D721Med (cell line): ENCODE data around the gene REXO1.

ENCODE experiments used
- DNase-seq: peaks from one replicate; pipeline ENCODE4 v3.0.0; 2011; ENCODE audit warnings: low spot score; ENCODE audit not compliant: insufficient read length
- FAIRE-seq: peaks from 2 replicates; lab custom pipeline; 2011; peaks lifted over from hg19 to GRCh38; lab: Jason Lieb, UNC
- TF ChIP-seq, protein P1 (sequence below): IDR thresholded peaks from 2 replicates; pipeline ENCODE4 v1.5.1; 2012; ENCODE audit warnings: mild to moderate bottlenecking, control low read depth; ENCODE audit not compliant: insufficient read depth; ENCODE audit errors: missing control alignments

Gene REXO1

DNA sequence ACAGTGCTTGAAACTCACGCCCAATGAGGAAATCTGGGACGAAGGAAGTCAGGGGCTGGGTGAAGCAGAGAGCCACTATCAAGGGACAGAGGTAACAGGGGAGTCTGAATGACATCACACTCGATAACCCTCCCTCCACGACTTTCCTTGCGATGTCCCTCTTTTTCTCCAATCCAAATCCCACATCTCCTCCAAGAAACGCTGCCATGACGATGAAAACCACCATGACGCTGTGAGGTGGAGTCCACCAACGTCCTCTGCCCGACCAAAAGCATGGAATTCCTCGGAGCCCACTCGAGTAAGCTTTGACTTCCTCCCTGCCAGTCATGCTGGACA is 967 bp downstream of the REXO1 start:
- DNase-seq (no peak), FAIRE-seq (no peak)
- TF ChIP-seq, protein P1, sequence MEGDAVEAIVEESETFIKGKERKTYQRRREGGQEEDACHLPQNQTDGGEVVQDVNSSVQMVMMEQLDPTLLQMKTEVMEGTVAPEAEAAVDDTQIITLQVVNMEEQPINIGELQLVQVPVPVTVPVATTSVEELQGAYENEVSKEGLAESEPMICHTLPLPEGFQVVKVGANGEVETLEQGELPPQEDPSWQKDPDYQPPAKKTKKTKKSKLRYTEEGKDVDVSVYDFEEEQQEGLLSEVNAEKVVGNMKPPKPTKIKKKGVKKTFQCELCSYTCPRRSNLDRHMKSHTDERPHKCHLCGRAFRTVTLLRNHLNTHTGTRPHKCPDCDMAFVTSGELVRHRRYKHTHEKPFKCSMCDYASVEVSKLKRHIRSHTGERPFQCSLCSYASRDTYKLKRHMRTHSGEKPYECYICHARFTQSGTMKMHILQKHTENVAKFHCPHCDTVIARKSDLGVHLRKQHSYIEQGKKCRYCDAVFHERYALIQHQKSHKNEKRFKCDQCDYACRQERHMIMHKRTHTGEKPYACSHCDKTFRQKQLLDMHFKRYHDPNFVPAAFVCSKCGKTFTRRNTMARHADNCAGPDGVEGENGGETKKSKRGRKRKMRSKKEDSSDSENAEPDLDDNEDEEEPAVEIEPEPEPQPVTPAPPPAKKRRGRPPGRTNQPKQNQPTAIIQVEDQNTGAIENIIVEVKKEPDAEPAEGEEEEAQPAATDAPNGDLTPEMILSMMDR = no peak

DNA sequence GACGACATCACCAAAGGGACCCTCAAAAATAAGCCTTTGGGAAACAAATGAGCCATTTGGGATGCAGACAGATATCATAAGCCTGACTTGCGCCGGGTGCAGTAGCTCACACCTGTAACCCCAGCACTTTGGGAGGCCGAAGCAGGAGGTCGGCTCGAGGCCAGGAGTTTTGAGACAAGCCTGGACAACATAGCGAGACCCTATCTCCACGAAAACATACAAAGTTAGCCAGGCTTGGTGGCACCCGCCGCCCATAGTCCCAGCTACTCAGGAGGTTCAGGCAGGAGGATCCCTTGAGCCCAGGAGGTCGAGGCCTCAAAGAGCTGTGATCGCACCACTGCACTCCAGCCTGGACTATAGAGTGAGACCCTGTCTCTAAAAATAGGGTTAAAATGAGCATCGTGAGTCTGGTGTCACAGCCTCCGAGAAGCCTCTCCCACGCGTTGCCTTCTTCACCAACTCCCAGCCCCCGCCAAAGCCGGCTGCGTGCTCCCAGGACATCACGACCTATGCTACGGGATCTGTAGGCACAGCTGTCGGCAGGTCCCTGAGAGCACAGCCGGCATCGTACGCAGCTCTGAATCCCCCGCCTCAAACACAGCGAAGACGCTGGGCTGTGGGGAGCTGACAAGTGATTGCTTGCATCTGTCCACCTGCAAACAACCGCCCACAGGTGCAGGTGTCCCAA is 1.6 kb downstream of the REXO1 start:
- FAIRE-seq (no peak), DNase-seq (no peak)
- TF ChIP-seq, protein P1 = no peak

DNA sequence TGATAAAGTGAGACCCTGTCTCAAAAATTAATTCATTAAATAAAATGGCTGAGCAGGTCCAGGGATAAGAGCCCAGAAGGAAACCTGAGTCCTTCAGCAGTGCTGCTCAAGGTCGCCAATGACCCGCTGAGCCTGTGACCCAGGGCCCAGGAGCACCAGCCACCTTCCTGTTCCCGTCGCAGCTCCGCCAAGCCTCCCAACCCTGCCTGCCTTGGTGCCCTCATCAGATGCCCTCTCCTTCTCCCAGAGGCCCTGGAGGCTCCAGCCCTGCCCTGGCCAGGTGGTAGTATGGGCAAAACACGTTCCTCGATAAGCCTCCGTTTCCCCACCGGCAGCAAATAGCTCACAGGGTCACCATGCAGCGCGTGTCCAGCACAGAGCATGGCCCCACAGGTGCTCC is 2.6 kb downstream of the REXO1 start:
- TF ChIP-seq, protein P1 = no peak
- no peak for FAIRE-seq
- DNase-seq = no peak

DNA sequence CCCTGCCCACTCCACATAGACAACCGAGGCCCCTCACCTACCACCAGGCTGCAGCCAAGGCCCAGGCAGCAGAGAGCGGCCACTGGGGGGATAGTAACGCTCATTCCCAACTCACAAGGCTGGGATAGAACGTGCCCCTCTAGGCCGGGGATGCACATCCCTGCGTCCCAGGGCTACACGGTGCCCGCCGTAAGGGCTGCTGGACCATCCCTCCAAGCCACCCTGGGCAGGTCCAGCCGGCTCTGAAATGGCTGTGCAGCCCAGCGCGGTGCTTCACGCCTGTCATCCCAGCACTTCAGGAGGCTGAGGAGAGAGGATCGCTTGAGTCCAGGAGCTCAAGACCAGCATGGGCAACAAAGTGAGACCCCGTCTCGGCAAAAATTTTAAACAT is 3.2 kb downstream of the REXO1 start:
- DNase-seq = no peak
- TF ChIP-seq, protein P1 = no peak
- no peak for FAIRE-seq

DNA sequence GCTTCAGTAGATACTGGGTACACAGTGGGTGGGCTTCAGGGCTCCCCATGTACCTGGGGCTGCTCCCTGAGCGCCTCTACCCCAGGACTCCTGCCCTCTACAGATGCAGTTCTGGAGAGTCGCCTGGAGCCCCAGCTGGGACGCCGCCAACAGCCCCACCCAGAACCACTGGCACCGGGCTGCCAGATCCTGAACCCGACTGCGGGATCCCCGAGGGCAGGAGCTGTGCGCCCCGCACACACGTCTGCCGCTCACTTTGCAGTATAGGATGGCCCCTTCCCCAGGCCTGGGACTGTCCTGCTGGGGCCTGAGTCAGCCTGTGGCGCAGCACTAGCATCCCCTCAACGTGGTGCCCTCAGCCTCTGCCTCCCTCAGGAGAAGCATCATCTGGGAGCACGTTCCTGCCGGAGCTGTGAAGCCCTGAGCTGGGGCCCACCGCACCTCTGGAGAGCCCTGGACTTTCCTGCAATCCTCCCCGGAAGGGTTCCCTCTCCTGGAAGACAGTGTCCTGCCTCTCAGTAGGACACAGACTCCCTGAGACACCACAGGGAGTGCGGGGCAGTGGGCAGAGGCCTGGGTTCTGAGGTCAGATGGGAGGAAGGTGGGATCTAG is 3.7 kb downstream of the REXO1 start:
- FAIRE-seq (no peak), DNase-seq (no peak)
- TF ChIP-seq, protein P1 = no peak

DNA sequence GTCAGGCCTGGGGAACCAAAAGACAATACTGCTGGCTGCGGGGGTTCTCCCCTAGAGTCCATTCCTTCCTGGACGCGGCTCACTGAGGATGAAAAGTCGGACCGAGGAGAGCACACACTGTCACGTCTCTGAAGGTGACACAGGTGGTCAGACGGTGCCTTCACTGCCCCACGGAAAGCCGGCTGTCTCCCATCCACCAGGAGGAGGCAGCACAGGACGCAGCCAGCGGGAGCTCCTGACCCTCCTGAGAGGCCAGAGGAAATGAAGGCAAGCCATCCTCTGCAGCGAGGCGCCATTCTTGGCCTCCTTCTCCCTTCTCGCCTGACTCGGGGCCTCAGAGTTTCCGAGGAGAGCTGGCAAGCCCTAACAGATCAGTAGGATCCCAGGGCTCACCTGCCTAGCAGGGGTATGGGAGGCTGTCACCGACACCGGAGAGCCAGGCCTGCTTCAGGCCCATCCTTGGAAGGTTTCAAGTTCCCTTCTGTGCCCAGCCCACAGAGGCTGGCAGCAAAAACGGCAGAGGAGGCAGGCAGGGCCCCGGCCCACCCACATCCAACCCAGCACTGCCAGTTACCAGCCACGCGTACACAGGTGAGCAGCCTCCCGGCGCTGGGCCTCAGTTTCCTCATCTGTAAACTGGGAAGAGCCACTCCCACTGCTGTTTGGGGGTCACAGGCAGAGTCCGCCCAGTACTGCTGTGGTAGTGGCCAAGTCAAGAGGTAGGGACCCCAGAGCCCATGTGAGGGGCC is 4.5 kb downstream of the REXO1 start:
- no peak for FAIRE-seq

More for the DNA sequence above, 4.5 kb downstream of the REXO1 start:
- TF ChIP-seq, protein P1 = no peak
- DNase-seq = no peak
